Measurements from ENCODE around the gene KLF17. TPM values are rescaled to one million over a fixed set of nuclear protein-coding genes. Genes with fewer than 3 reads are reported as not detected.
"Not testable (repeated sequence)": the region's sequence is repeated elsewhere in the genome, so short reads cannot be mapped to it uniquely, and the experiment has no call there.

Gene KLF17
- total RNA-seq, 2 donors from 2014 or later = 0.92 TPM; not detected in 1

DNA sequence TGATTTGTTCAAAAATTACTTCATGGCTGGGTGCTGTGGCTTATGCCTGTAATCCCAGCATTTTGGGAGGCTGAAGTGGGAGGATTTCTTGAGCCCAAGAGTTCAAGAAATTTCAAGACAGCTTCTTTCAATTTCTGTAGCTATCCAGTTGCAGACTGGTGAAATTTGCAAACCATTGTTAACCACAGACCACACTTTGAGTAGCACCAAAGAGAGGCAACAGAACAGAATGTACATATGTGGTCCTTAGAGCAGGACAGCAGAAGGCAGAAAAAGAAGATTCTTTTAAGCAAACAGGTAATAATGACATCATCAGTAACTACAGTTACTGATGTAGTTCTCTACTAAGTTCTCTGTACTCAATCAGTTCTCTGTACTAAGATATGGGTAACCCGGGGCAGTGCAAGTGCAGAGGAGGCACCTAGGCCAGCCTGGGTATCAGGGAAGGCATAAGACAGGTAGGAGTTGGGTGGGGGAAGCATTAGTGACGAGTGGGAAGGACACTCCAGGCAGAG lies 5.5 kb upstream of the KLF17 start:
- H3K27ac ChIP-seq = no peak overlapping the region
- no peak overlapping the region for H3K4me3 ChIP-seq
- H3K9me3 ChIP-seq = no peaks in the 10 kb centered on the region
- H3K4me1 ChIP-seq (ENCODE audit: control insufficient read depth in 1 of 2, low read depth in 2 of 2) = no peaks in the 10 kb centered on the region
- TF ChIP-seq, protein P1, sequence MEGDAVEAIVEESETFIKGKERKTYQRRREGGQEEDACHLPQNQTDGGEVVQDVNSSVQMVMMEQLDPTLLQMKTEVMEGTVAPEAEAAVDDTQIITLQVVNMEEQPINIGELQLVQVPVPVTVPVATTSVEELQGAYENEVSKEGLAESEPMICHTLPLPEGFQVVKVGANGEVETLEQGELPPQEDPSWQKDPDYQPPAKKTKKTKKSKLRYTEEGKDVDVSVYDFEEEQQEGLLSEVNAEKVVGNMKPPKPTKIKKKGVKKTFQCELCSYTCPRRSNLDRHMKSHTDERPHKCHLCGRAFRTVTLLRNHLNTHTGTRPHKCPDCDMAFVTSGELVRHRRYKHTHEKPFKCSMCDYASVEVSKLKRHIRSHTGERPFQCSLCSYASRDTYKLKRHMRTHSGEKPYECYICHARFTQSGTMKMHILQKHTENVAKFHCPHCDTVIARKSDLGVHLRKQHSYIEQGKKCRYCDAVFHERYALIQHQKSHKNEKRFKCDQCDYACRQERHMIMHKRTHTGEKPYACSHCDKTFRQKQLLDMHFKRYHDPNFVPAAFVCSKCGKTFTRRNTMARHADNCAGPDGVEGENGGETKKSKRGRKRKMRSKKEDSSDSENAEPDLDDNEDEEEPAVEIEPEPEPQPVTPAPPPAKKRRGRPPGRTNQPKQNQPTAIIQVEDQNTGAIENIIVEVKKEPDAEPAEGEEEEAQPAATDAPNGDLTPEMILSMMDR (IDR thresholded peaks at IDR 0.05) = no peak
- no peaks in the 10 kb centered on the region for H3K27me3 ChIP-seq (replicated peaks; ENCODE audit: insufficient read depth)
- no peak for ATAC-seq (ENCODE audit: insufficient number of reproducible peaks, low FRiP score, low read depth)
- DNase-seq (ENCODE audit: low spot score) = no peak
- H3K36me3 ChIP-seq = no peaks in the 10 kb centered on the region

DNA sequence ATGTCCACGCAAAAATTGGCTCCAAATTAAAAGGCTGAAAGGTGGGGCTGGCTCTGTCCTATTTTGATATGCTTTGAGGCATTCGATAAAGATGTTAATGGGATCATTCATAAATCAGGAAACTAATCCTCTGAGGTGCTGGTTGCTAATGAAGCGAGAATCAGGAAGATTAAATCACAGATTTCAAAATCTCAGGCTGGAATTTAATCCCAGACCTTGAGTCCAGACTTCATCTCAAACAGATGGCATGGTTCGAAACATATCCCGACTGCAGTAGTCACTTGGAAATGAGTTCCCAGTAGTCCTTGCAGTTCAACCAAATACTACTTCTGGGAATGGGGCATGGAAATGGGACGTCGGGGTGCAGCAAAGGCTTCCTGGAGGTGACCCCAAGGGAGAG lies 4.5 kb upstream of the KLF17 start:
- H3K4me1 ChIP-seq (ENCODE audit: control insufficient read depth in 1 of 2, low read depth in 2 of 2) = no peaks in the 10 kb centered on the region
- H3K36me3 ChIP-seq = no peaks in the 10 kb centered on the region
- H3K27me3 ChIP-seq (replicated peaks; ENCODE audit: insufficient read depth) = no peaks in the 10 kb centered on the region
- TF ChIP-seq, protein P1 (IDR thresholded peaks at IDR 0.05) = no peak
- H3K9me3 ChIP-seq = no peaks in the 10 kb centered on the region
- no peak overlapping the region for H3K4me3 ChIP-seq
- no peak for DNase-seq (ENCODE audit: low spot score)
- H3K27ac ChIP-seq = no peak overlapping the region
- ATAC-seq (ENCODE audit: insufficient number of reproducible peaks, low FRiP score, low read depth) = no peak

DNA sequence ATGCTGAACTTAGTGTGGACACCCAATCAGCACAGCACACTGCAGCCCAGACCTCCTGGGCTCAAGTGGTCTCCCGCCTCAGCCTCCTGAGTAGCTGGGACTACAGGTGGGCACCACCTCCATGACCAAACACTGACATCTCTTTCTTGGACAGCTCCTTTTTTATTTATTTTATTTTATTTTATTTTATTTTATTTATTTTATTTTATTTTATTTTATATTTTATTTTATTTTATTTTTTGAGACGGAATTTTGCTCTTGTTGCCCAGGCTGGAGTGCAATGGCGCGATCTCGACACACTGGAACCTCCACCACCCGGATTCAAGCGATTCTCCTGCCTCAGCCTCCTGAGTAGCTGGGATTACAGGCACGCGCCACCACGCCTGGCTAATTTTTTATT lies 1.3 kb upstream of the KLF17 start:
- H3K4me3 ChIP-seq; H3K4me1 ChIP-seq (ENCODE audit: control insufficient read depth in 1 of 2, low read depth in 2 of 2); H3K27ac ChIP-seq; H3K27me3 ChIP-seq (replicated peaks; ENCODE audit: insufficient read depth); H3K36me3 ChIP-seq; H3K9me3 ChIP-seq; ATAC-seq (ENCODE audit: insufficient number of reproducible peaks, low FRiP score, low read depth); DNase-seq (ENCODE audit: low spot score): not testable (repeated sequence)

DNA sequence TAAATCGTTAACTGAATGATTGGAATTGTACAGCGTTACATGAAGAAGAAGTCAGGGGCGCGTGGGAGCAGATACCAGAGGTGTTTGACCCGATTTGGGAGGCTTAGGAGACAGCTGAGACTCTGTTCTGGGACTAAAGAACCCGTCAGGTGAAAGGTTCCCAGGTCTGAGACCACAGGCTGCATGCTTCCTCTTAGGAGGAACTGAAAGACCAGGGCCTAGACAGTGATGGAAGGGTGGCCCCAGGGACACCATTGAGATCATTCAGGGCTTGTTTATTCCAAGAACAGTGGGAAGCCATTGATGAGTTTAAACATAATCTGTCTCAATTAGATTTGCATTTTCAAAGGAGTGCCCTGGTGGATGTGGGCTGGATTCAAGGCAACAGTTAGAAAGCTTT lies 904 bp downstream of the KLF17 start:
- Histone ChIP-seq H3K36me3 (no peaks in the 10 kb centered on the region), H3K9me3 (no peaks in the 10 kb centered on the region), H3K4me3 (no peak overlapping the region), H3K27me3 (replicated peaks; ENCODE audit: insufficient read depth) (no peaks in the 10 kb centered on the region), H3K27ac (no peak overlapping the region), H3K4me1 (ENCODE audit: control insufficient read depth in 1 of 2, low read depth in 2 of 2) (no peaks in the 10 kb centered on the region)
- TF ChIP-seq, protein P1 (IDR thresholded peaks at IDR 0.05) = no peak
- no peak for DNase-seq (ENCODE audit: low spot score)
- no peak for ATAC-seq (ENCODE audit: insufficient number of reproducible peaks, low FRiP score, low read depth)

DNA sequence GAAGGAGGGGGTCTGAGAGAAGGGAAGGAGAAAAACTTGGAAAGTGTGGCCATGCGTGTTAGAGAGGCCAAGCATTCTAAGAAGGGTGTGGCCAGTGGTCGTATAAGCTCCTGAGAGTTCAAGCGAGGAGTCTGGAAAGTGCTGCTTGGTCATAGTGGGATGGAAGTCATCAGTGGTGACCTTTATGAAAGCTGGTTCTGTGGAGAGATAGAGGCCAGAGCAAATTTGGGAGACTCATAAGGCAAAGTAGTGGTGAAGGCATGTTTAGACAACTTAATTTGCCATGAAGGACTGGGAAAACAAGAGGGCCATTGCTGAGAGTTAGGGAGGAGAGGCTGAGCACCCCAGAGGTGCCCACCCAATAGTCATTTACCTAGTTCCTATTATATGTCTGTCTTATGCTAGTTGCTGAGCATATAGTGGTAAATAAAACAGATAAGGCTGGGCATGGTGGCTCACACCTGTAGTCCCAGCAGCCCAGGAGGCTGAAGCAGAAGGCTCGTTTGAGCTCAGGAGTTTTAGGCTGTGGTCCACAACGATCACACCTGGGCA lies 1.9 kb downstream of the KLF17 start:
- no peak for DNase-seq (ENCODE audit: low spot score)

More for the DNA sequence above, 1.9 kb downstream of the KLF17 start:
- ATAC-seq (ENCODE audit: insufficient number of reproducible peaks, low FRiP score, low read depth) = no peak
- H3K36me3 ChIP-seq = no peaks in the 10 kb centered on the region
- H3K27me3 ChIP-seq (replicated peaks; ENCODE audit: insufficient read depth) = no peaks in the 10 kb centered on the region
- no peak overlapping the region for H3K4me3 ChIP-seq
- H3K4me1 ChIP-seq (ENCODE audit: control insufficient read depth in 1 of 2, low read depth in 2 of 2) = no peaks in the 10 kb centered on the region
- no peak overlapping the region for H3K27ac ChIP-seq
- no peaks in the 10 kb centered on the region for H3K9me3 ChIP-seq
- TF ChIP-seq, protein P1 (IDR thresholded peaks at IDR 0.05) = no peak

All from thoracic aorta (tissue), 2 donors.